GM06990 (cell line): Measurements from ENCODE around the gene KCNAB3.
"Not testable (repeated sequence)": the region's sequence is repeated elsewhere in the genome, so short reads cannot be mapped to it uniquely, and the experiment has no call there.

Source experiments
- DNase-seq: peaks from one replicate; pipeline ENCODE4 v3.0.0-alpha.2; 2011; ENCODE audit not compliant: insufficient read length; ENCODE audit errors: extremely low read depth
- H3K27me3 ChIP-seq: replicated peaks from 2 replicates; pipeline ENCODE4 v1.6.0; 2011; ENCODE audit warnings: low read length; ENCODE audit not compliant: control insufficient read depth, insufficient read depth
- H3K36me3 ChIP-seq: 2 replicates; pipeline ENCODE4 v1.5.1; 2011; ENCODE audit warnings: low read length; ENCODE audit not compliant: control insufficient read depth, insufficient read depth
- H3K4me3 ChIP-seq: replicated peaks from 2 replicates; pipeline ENCODE4 v1.5.1; 2011; ENCODE audit warnings: low read depth, mild to moderate bottlenecking, control low read depth, low read length
- CTCF ChIP-seq: IDR thresholded peaks from 2 replicates; pipeline ENCODE4 v1.5.1; 2011; ENCODE audit warnings: low read length, control low read depth, mild to moderate bottlenecking, inconsistent platforms; ENCODE audit not compliant: insufficient read depth, poor library complexity, severe bottlenecking

KCNAB3 gene

DNA sequence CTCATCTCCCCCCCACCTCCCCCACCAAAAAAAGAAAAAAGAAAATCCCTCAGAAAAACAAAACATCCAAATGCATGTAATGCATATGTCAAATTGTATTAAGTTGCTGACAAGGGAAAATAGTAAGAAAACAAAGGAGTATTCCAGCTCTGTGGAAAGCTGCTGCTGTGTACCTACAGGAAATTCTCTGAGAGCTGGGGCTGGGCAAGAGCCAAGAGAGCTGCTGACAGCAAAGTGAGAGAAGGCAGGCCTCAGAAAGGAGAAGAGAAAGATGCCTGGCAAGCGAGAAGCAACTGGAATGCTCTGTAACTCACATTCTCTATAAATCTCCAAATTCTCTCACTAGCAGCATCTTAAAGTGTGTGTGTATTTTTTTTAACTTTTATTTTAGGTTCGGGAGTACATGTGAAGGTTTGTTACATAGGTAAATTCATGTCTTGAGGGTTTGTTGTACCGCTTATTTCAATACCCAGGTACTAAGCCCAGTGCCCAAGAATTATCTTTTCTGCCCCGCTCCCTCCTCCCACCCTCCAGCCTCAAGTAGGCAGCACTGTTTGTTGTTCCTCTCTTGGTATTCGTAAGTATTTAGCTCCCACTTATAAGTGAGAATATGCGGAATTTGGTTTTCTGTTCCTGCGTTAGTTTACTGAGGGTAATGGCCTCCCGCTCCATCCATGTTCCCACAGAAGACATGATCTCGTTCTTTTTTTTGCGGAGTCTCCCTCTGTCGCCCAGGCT is 26.7 kb upstream of the KCNAB3 start:
- Histone ChIP-seq H3K27me3 (no peaks in the 10 kb centered on the region), H3K4me3 (no peak overlapping the region), H3K36me3 (no peaks in the 10 kb centered on the region)
- DNase-seq = no peak
- no peak for TF ChIP-seq CTCF

GRCh38 chr17:7955414-7956227 is 26.0 kb upstream of the KCNAB3 start:
- Histone ChIP-seq H3K27me3 (no peaks in the 10 kb centered on the region), H3K4me3 (no peak overlapping the region), H3K36me3 (no peaks in the 10 kb centered on the region)
- TF ChIP-seq CTCF = no peak
- no peak for DNase-seq

DNA sequence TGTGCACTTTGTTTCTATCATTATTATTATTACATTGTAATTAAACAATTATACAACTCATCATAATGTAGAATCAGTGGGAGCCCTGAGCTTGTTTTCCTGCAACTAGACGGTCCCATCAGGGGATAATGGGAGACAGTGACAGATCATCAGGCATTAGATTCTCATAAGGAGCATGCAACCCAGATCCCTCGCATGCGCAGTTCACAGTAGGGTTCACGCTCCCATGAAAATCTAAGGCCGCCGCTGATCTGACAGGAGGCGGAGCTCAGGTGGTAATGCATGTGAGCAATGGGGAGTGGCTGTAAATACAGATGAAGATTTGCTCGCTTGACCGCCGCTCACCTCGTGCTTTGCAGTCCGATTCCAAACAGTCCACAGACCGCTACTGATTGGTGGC is 23.6 kb upstream of the KCNAB3 start:
- not testable (repeated sequence) for H3K4me3 ChIP-seq, H3K27me3 ChIP-seq, H3K36me3 ChIP-seq, DNase-seq

DNA sequence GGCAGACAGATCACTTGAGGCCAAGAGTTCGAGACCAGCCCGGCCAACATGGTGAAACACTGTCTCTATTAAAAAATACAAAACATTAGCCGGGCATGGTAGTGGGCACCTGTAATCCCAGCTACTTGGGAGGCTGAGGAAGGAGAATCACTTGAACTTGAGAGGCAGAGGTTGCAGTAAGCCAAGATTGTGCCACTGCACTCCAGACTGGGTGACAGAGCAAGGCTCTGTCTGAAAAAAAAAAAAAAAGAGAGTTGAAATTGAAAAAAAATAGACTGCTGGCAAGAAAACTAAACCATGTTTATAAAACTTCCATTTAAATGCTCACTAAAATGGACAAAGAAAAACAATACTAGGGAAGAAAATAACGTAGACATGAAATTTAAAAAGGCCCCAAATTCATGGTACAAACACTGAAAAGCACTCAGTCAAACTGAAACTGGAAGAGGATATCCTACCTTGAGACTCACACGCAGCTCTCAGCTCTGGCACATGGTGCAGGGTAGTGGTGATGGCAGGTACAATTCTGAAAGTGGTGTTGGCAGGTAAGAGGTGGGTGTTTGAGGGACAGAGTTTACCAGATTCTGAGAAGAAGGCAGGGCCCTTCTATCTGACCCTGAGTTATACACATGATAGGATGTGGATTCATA is 21.6 kb upstream of the KCNAB3 start:
- DNase-seq = no peak
- Histone ChIP-seq H3K27me3 (no peaks in the 10 kb centered on the region), H3K4me3 (no peak overlapping the region), H3K36me3 (peaks cover 10% of the 10 kb centered on the region)
- TF ChIP-seq CTCF = no peak

GRCh38 chr17:7950578-7950977 is 20.9 kb upstream of the KCNAB3 start:
- peaks cover 14% of the 10 kb centered on the region for H3K36me3 ChIP-seq
- no peaks in the 10 kb centered on the region for H3K27me3 ChIP-seq
- H3K4me3 ChIP-seq = no peak overlapping the region
- DNase-seq = no peak
- TF ChIP-seq CTCF = no peak

DNA sequence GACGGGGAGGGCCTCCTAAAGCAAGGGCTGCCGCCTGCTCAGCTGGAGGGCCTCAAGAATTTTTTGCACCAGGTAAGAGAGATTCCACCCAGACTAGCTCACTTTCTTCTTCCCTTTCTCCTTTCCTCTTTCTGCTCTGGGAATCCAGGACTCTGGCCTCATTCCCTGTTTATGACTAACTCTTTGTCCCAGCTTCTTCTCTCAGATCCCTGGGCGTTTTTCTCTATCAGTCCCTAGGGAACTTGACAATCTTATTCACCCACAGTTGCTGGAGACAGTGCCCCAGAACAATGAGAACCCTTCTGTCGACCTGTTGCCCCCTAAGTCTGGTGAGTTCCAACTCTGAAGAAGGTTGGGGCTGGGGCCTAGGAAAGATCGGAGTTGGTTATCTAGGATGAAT is 18.0 kb upstream of the KCNAB3 start:
- DNase-seq = no peak
- no peak overlapping the region for H3K4me3 ChIP-seq
- no peak for TF ChIP-seq CTCF
- H3K27me3 ChIP-seq = no peaks in the 10 kb centered on the region
- peaks cover 28% of the 10 kb centered on the region for H3K36me3 ChIP-seq
